ENCODE data around the gene RGS14. TPM values are rescaled to one million over a fixed set of nuclear protein-coding genes. Genes with fewer than 3 reads are reported as not detected.

RGS14 gene
- total and polyA plus RNA-seq, 9 donors: 0.73 to 27.0 (median 7.2) TPM

GRCh38 chr5:177389241-177390169 is 31.8 kb downstream of the RGS14 start:
- H3K27ac ChIP-seq: no peak overlapping the region
- no peaks in the 10 kb centered on the region for H3K36me3 ChIP-seq
- no peaks in the 10 kb centered on the region for H3K9me3 ChIP-seq
- intact Hi-C loops (cut with DNase I): loop anchor here (2.0 to 10.0 kb wide), 6 partner anchors 63 to 785 kb away; no protein-coding TSS in a partner anchor
- TF ChIP-seq EP300 (IDR thresholded peaks at IDR 0.05) (no peak), POLR2A (IDR thresholded peaks at IDR 0.05) (no peak), CTCF (IDR thresholded peaks at IDR 0.05) (no peak)
- no peaks in the 10 kb centered on the region for H3K4me1 ChIP-seq (ENCODE audit: insufficient read depth)
- no peak for DNase-seq
- WGBS, 3 donors: 35 to 39% (median 37%) methylated on average over 21 of the region's 21 CpGs
- H3K4me3 ChIP-seq: no peak overlapping the region
- no peaks in the 10 kb centered on the region for H3K27me3 ChIP-seq

- peak; percentile 69 to 84 (median 81) for DNase-seq
- WGBS, 3 donors: 19 to 26% (median 21%) methylated on average over 12 to 13 of the region's 13 CpGs
- intact Hi-C loops (cut with DNase I): loop anchor here (2.0 to 5.0 kb wide), 4 partner anchors 62 to 112 kb away; no protein-coding TSS in a partner anchor
- Histone ChIP-seq H3K4me3 (no peak overlapping the region), H3K4me1 (ENCODE audit: insufficient read depth) (no peaks in the 10 kb centered on the region), H3K27ac (no peak overlapping the region), H3K27me3 (no peaks in the 10 kb centered on the region), H3K36me3 (no peaks in the 10 kb centered on the region), H3K9me3 (no peaks in the 10 kb centered on the region)
- no peak for TF ChIP-seq EP300 (IDR thresholded peaks at IDR 0.05)
- TF ChIP-seq CTCF (IDR thresholded peaks at IDR 0.05): peak; percentile 93 to 97 (median 95)
These were observed 32.9 kb downstream of the RGS14 start for GRCh38 chr5:177390363-177391300.

GRCh38 chr5:177392765-177393164 is 35.0 kb downstream of the RGS14 start:
- H3K9me3 ChIP-seq: no peaks in the 10 kb centered on the region
- intact Hi-C loops (cut with DNase I): loop anchor here in 2 of 4 donors (5.0 kb wide), 2 partner anchors 60 to 110 kb away; no protein-coding TSS in a partner anchor
- no peaks in the 10 kb centered on the region for H3K4me1 ChIP-seq (ENCODE audit: insufficient read depth)
- TF ChIP-seq CTCF (IDR thresholded peaks at IDR 0.05): no peak
- TF ChIP-seq POLR2A (IDR thresholded peaks at IDR 0.05): no peak
- TF ChIP-seq EP300 (IDR thresholded peaks at IDR 0.05): no peak
- 81 to 90% (median 83%) methylated on average over 5 of the region's 5 CpGs for WGBS, 3 donors
- no peaks in the 10 kb centered on the region for H3K27me3 ChIP-seq
- H3K36me3 ChIP-seq: no peaks in the 10 kb centered on the region
- H3K4me3 ChIP-seq: no peak overlapping the region
- no peak for DNase-seq
- no peak overlapping the region for H3K27ac ChIP-seq

- Histone ChIP-seq H3K4me3 (no peak overlapping the region), H3K27ac (no peak overlapping the region), H3K9me3 (no peaks in the 10 kb centered on the region), H3K36me3 (no peaks in the 10 kb centered on the region), H3K27me3 (peaks cover under 1% of the 10 kb centered on the region), H3K4me1 (ENCODE audit: insufficient read depth) (no peaks in the 10 kb centered on the region)
- intact Hi-C loops (cut with DNase I): loop anchor here in 2 of 4 donors (5.0 kb wide), 2 partner anchors 59 to 109 kb away; no protein-coding TSS in a partner anchor
- DNase-seq: no peak
- WGBS, 3 donors: 73 to 81% (median 79%) methylated on average over 1 of the region's 1 CpG
- TF ChIP-seq POLR2A (IDR thresholded peaks at IDR 0.05): no peak
- TF ChIP-seq EP300 (IDR thresholded peaks at IDR 0.05): no peak
- TF ChIP-seq CTCF (IDR thresholded peaks at IDR 0.05): no peak
These were observed 35.6 kb downstream of the RGS14 start for GRCh38 chr5:177393206-177393765.
